ENCODE data around the gene JUN.

GRCh38 chr1:58814251-58815068 lies 30.6 kb upstream of the JUN start:
- TF ChIP-seq ZNF384 (IDR thresholded peaks at IDR 0.05), result no peak
- no peak; the same call in 1 of the 2 replicates for TF ChIP-seq L3MBTL2 (conservative IDR thresholded peaks at IDR 0.05)
- no peak for TF ChIP-seq PKNOX1 (IDR thresholded peaks at IDR 0.05)
- TF ChIP-seq ELF4 (IDR thresholded peaks at IDR 0.05), result no peak
- TF ChIP-seq FOXM1 (IDR thresholded peaks at IDR 0.05; ENCODE audit: borderline replicate concordance), result no peak
- TF ChIP-seq NFRKB (IDR thresholded peaks at IDR 0.05), result no peak
- TF ChIP-seq SP1 (IDR thresholded peaks at IDR 0.05), result no peak
- TF ChIP-seq HDGF (IDR thresholded peaks at IDR 0.05; ENCODE audit: borderline replicate concordance), result no peak

Data from HEK293T (cell line).